Measurements from ENCODE around the gene NTM.

NTM gene

DNA sequence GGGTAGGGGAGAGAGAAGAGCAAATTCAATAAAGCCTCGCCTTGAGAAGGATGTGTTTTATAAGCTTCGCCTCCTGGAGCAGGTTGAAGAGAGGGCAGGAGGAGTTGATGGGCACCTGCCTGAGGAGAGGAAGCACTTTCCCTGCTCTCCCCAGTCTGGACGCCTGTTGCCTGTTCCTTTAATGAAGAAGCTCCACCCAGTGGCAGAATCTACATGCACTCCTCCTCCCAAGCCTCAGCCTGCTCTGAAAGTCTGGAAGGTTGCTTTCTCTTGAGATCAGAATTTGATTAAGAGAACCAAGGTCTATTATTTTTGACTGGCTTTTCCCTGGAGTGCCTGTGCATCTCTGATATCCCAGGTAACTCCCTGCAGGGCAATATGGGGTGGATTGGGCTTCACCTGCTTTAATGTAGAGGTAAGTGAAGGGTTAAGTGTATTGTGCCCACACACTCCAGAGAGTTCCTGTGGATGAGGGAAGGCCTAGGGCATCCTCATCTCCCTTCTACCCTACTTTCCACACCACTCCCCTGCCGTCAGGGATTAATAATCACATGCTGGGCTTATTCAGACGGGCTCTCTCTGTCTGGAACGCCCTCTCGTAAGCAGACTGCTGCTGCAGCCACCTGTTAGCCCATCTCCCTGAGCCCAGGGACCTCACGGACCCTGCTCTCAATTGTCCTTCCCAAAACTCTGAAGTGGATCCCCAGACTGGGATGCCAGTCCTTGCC is 22.3 kb downstream of the NTM start:
- H3K27me3 ChIP-seq, result no peaks in the 10 kb centered on the region
- no peak overlapping the region for H3K4me3 ChIP-seq (ENCODE audit: low read depth, low read length)
- TF ChIP-seq, protein P1, sequence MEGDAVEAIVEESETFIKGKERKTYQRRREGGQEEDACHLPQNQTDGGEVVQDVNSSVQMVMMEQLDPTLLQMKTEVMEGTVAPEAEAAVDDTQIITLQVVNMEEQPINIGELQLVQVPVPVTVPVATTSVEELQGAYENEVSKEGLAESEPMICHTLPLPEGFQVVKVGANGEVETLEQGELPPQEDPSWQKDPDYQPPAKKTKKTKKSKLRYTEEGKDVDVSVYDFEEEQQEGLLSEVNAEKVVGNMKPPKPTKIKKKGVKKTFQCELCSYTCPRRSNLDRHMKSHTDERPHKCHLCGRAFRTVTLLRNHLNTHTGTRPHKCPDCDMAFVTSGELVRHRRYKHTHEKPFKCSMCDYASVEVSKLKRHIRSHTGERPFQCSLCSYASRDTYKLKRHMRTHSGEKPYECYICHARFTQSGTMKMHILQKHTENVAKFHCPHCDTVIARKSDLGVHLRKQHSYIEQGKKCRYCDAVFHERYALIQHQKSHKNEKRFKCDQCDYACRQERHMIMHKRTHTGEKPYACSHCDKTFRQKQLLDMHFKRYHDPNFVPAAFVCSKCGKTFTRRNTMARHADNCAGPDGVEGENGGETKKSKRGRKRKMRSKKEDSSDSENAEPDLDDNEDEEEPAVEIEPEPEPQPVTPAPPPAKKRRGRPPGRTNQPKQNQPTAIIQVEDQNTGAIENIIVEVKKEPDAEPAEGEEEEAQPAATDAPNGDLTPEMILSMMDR (IDR thresholded peaks at IDR 0.05; ENCODE audit: low read depth, low read length), result no peak
- H3K4me1 ChIP-seq, result no peaks in the 10 kb centered on the region
- no peaks in the 10 kb centered on the region for H3K9me3 ChIP-seq
- no peak for DNase-seq
- H3K36me3 ChIP-seq, result no peaks in the 10 kb centered on the region

DNA sequence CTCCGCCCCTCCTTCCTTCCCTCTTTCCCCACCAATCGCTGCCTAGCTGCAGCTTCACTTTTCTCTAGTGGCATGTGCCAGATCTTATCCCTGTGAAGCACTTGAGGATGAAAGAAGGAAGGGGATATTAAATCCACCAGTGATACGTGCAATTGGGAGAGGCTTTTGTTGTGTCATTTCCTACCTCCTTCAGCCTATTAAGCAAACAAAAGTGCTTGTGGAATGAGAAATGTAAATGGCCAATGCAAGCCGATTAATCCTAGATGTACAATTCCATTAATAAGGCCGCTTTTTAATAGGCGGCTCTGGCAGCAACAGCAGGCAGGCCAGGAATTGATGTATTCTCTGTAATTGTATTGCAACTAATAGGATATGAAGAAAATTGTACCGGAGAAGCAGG is 23.3 kb downstream of the NTM start:
- no peak for DNase-seq
- no peaks in the 10 kb centered on the region for H3K9me3 ChIP-seq
- no peak overlapping the region for H3K4me3 ChIP-seq (ENCODE audit: low read depth, low read length)
- H3K36me3 ChIP-seq, result no peaks in the 10 kb centered on the region
- H3K4me1 ChIP-seq, result no peaks in the 10 kb centered on the region
- no peaks in the 10 kb centered on the region for H3K27me3 ChIP-seq
- TF ChIP-seq, protein P1 (IDR thresholded peaks at IDR 0.05; ENCODE audit: low read depth, low read length), result no peak

DNA sequence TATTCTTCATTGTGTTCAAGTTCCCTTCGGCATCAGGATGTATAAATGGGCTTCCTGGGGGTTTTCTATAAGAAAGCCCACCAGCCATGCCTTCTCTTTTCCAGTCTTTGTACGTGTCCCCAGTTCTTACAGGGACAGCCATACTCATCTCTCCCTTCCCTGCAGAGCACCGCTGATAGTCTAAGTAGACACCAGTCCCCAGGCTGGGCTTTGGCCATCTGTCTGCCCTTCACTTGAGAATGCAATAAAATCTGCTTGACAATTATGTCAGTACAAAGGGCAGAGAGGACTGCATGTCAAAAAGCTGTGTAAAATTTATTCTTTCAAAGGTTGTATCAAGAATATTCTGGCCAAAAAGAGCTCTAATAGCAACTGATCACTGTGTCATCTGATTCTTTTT is 27.3 kb downstream of the NTM start:
- no peak for DNase-seq
- TF ChIP-seq, protein P1 (IDR thresholded peaks at IDR 0.05; ENCODE audit: low read depth, low read length), result no peak
- Histone ChIP-seq H3K9me3 (no peaks in the 10 kb centered on the region), H3K4me3 (ENCODE audit: low read depth, low read length) (no peak overlapping the region), H3K4me1 (no peaks in the 10 kb centered on the region), H3K27me3 (no peaks in the 10 kb centered on the region), H3K36me3 (no peaks in the 10 kb centered on the region)

DNA sequence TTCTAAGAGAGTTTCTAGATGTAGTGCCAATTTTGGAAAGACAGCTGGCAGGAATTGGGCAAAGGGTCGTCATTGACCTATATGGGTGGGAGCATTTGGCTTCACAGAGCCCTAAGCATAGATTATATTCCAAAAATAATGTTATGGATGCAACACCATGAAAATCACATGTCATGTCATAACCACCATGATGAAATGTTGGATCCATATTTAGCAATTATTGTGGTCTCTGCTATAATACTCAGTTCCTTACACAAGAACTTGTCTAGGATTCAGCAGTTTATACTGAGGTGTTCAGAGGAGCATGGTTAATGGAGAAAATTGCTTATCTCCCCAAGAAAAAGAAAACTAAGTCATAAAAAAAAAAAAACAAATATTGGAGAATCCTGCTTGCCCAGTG is 31.6 kb downstream of the NTM start:
- no peaks in the 10 kb centered on the region for H3K27me3 ChIP-seq
- H3K9me3 ChIP-seq, result no peaks in the 10 kb centered on the region
- TF ChIP-seq, protein P1 (IDR thresholded peaks at IDR 0.05; ENCODE audit: low read depth, low read length), result no peak
- H3K36me3 ChIP-seq, result no peaks in the 10 kb centered on the region
- DNase-seq, result no peak
- H3K4me3 ChIP-seq (ENCODE audit: low read depth, low read length), result no peak overlapping the region
- H3K4me1 ChIP-seq, result no peaks in the 10 kb centered on the region

DNA sequence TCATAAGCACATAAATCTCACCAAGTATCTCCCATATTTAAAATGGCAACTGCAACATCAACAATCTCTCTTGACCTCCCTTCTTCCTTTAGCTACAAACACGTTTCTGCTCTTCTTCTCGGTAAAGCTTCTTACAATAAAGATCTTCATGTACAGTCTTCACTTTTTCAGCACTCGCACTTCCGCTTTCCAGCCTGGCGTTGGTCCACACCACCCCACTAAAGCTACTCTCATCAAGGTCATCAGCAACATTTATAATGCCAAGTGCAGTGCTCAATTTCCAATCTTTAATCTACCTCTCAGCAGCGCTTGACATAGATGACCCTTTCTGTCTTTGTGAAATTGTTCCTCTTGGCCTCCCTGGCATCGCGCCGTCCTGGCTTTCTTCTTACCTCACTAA is 33.6 kb downstream of the NTM start:
- no peaks in the 10 kb centered on the region for H3K36me3 ChIP-seq
- TF ChIP-seq, protein P1 (IDR thresholded peaks at IDR 0.05; ENCODE audit: low read depth, low read length), result no peak

DNA sequence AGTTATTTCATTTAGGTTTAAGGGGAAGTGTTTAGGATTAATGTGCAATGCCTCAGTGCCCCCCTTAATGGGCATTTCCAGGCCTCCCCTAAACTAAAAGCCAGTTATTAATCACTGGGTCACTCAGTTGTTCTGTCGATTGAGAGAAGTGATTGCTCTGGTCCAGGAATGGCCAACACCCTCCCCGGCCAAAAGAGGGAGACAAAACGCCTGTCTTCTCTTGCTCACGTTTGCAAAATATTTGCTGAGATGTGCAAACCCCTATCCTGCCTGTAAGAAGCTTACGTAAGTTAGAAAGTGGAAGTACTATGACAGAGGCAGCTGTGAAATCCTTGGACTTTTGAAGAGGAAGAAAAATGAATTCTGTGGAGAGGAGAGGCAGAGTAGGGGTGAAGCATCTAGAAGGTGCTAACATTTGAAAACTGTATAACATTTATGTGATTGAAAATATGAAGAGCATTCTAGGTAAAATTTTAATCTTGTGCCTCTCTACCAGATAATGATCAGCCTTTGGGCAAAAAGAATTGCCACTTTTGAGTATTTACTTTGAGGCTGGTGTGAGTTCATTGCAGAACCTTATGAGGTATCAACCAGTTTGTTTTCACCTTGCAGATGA is 37.7 kb downstream of the NTM start:
- no peaks in the 10 kb centered on the region for H3K27me3 ChIP-seq
- H3K9me3 ChIP-seq, result no peaks in the 10 kb centered on the region
- TF ChIP-seq, protein P1 (IDR thresholded peaks at IDR 0.05; ENCODE audit: low read depth, low read length), result no peak; the same call in 1 of the 2 replicates
- no peaks in the 10 kb centered on the region for H3K4me1 ChIP-seq
- H3K36me3 ChIP-seq, result no peaks in the 10 kb centered on the region
- H3K4me3 ChIP-seq (ENCODE audit: low read depth, low read length), result no peak overlapping the region
- no peak for DNase-seq

More for the DNA sequence above, 33.6 kb downstream of the NTM start:
- DNase-seq, result no peak
- Histone ChIP-seq H3K4me3 (ENCODE audit: low read depth, low read length) (no peak overlapping the region), H3K9me3 (no peaks in the 10 kb centered on the region), H3K4me1 (no peaks in the 10 kb centered on the region), H3K27me3 (no peaks in the 10 kb centered on the region)

Measured in BE2C (cell line).